Measurements from ENCODE around the gene EZH2.

EZH2 gene

GRCh38 chr7:148796841-148797240, 87.2 kb downstream of the EZH2 start:
- no peak for TF ChIP-seq GABPA (IDR thresholded peaks at IDR 0.05; ENCODE audit: low read depth)
- TF ChIP-seq CTCF (IDR thresholded peaks at IDR 0.05; ENCODE audit: insufficient read depth, low read length), result no peak
- TF ChIP-seq POLR2AphosphoS5 (IDR thresholded peaks at IDR 0.05; ENCODE audit: low read depth), result no peak
- no peak for TF ChIP-seq REST (IDR thresholded peaks at IDR 0.05; ENCODE audit: insufficient replicate concordance, low read depth)
- no peak for TF ChIP-seq SPI1 (IDR thresholded peaks at IDR 0.05; ENCODE audit: borderline replicate concordance, low read depth)
- no peaks in the 10 kb centered on the region for H3K27me3 ChIP-seq (ENCODE audit: insufficient read depth, poor library complexity, severe bottlenecking)
- H3K27ac ChIP-seq (replicated peaks), result no peak overlapping the region
- DNase-seq (ENCODE audit: low read depth in 1 of 2, low spot score in 1 of 2), result no peak
- H3K4me3 ChIP-seq (replicated peaks; ENCODE audit: insufficient read depth, low read length), result no peak overlapping the region

- Histone ChIP-seq H3K27me3 (ENCODE audit: insufficient read depth, poor library complexity, severe bottlenecking) (no peaks in the 10 kb centered on the region), H3K27ac (replicated peaks) (no peak overlapping the region), H3K4me3 (replicated peaks; ENCODE audit: insufficient read depth, low read length) (no peak overlapping the region)
- DNase-seq (ENCODE audit: low read depth in 1 of 2, low spot score in 1 of 2), result no peak
- no peak for TF ChIP-seq GABPA (IDR thresholded peaks at IDR 0.05; ENCODE audit: low read depth)
- no peak for TF ChIP-seq POLR2AphosphoS5 (IDR thresholded peaks at IDR 0.05; ENCODE audit: low read depth)
- TF ChIP-seq SPI1 (IDR thresholded peaks at IDR 0.05; ENCODE audit: borderline replicate concordance, low read depth), result no peak
- no peak for TF ChIP-seq REST (IDR thresholded peaks at IDR 0.05; ENCODE audit: insufficient replicate concordance, low read depth)
- no peak for TF ChIP-seq CTCF (IDR thresholded peaks at IDR 0.05; ENCODE audit: insufficient read depth, low read length)
These were observed 89.6 kb downstream of the EZH2 start for GRCh38 chr7:148794476-148794875.

- H3K27ac ChIP-seq (replicated peaks), result no peak overlapping the region
- no peaks in the 10 kb centered on the region for H3K27me3 ChIP-seq (ENCODE audit: insufficient read depth, poor library complexity, severe bottlenecking)
- no peak for DNase-seq (ENCODE audit: low read depth in 1 of 2, low spot score in 1 of 2)
- TF ChIP-seq SPI1 (IDR thresholded peaks at IDR 0.05; ENCODE audit: borderline replicate concordance, low read depth), result no peak
- no peak for TF ChIP-seq POLR2AphosphoS5 (IDR thresholded peaks at IDR 0.05; ENCODE audit: low read depth)
- TF ChIP-seq GABPA (IDR thresholded peaks at IDR 0.05; ENCODE audit: low read depth), result no peak
- TF ChIP-seq CTCF (IDR thresholded peaks at IDR 0.05; ENCODE audit: insufficient read depth, low read length), result no peak
- TF ChIP-seq REST (IDR thresholded peaks at IDR 0.05; ENCODE audit: insufficient replicate concordance, low read depth), result no peak
- no peak overlapping the region for H3K4me3 ChIP-seq (replicated peaks; ENCODE audit: insufficient read depth, low read length)
These were observed 90.5 kb downstream of the EZH2 start for GRCh38 chr7:148793590-148793989.

Data from HL-60 (cell line).